Chondrocyte (in vitro differentiated cells): Measurements from ENCODE around the gene XXYLT1. TPM values are rescaled to one million over a fixed set of nuclear protein-coding genes. Genes with fewer than 3 reads are reported as not detected.

Experiments
- DNase-seq: peaks from one replicate; pipeline ENCODE4 v3.0.0; 2021; ENCODE audit warnings: mixed read lengths, low spot score
- H3K27ac Mint-ChIP-seq: one replicate; pipeline ENCODE4 v1.8.0; 2021; ENCODE audit warnings: mild to moderate bottlenecking, moderate library complexity, mixed read lengths; ENCODE audit not compliant: unreplicated experiment
- H3K27me3 Mint-ChIP-seq: 2 replicates; pipeline ENCODE4 v1.8.0; 2021; ENCODE audit warnings: low read depth, mixed read lengths
- H3K36me3 Mint-ChIP-seq: 2 replicates; pipeline ENCODE4 v1.8.0; 2021; ENCODE audit warnings: low read depth, mixed read lengths
- H3K4me1 Mint-ChIP-seq: 2 replicates; pipeline ENCODE4 v1.8.0; 2021; ENCODE audit warnings: low read depth, mild to moderate bottlenecking, mixed read lengths
- H3K4me3 Mint-ChIP-seq: one replicate; pipeline ENCODE4 v1.8.0; 2021; ENCODE audit warnings: mild to moderate bottlenecking, moderate library complexity, mixed read lengths; ENCODE audit not compliant: unreplicated experiment
- H3K9me3 Mint-ChIP-seq: 2 replicates; pipeline ENCODE4 v1.8.0; 2021; ENCODE audit warnings: low read depth, mixed read lengths
- CTCF ChIP-seq: fragments of 200-600 bp; sonication (generic); IDR thresholded peaks from 2 replicates; pipeline ENCODE4 v1.5.0; 2021; ENCODE audit warnings: antibody characterized with exemption, mild to moderate bottlenecking, moderate library complexity
- total RNA-seq: library from RNA; stranded (reverse); gene quantifications from 3 replicates; pipeline ENCODE4 v1.2.1, GENCODE V29; 2021

The XXYLT1 gene
- total RNA-seq, 1 donor from 2014 or later = 32.7 TPM

- TF ChIP-seq CTCF = peak; percentile 97
- peak overlapping the region; percentile 78 for H3K4me3 Mint-ChIP-seq
- H3K36me3 Mint-ChIP-seq = no peaks in the 10 kb centered on the region
- no peaks in the 10 kb centered on the region for H3K9me3 Mint-ChIP-seq
- H3K27ac Mint-ChIP-seq = peak overlapping the region; percentile 91
- no peak for DNase-seq
- no peaks in the 10 kb centered on the region for H3K27me3 Mint-ChIP-seq
- peaks cover 18% of the 10 kb centered on the region for H3K4me1 Mint-ChIP-seq
Observed at GRCh38 chr3:195271410-195272243, 668 bp upstream of the XXYLT1 start.

- no peaks in the 10 kb centered on the region for H3K27me3 Mint-ChIP-seq
- H3K4me1 Mint-ChIP-seq = peaks cover 18% of the 10 kb centered on the region
- H3K9me3 Mint-ChIP-seq = no peaks in the 10 kb centered on the region
- peak overlapping the region; percentile 84 for H3K4me3 Mint-ChIP-seq
- TF ChIP-seq CTCF = no peak
- DNase-seq = no peak
- no peaks in the 10 kb centered on the region for H3K36me3 Mint-ChIP-seq
- H3K27ac Mint-ChIP-seq = peak overlapping the region; percentile 74
Observed at GRCh38 chr3:195270079-195270816, 711 bp downstream of the XXYLT1 start.

GRCh38 chr3:195269375-195270078 lies 1.4 kb downstream of the XXYLT1 start:
- no peak for TF ChIP-seq CTCF
- DNase-seq = no peak
- no peaks in the 10 kb centered on the region for H3K36me3 Mint-ChIP-seq
- peak overlapping the region; percentile 74 for H3K27ac Mint-ChIP-seq
- no peaks in the 10 kb centered on the region for H3K9me3 Mint-ChIP-seq
- H3K4me3 Mint-ChIP-seq = peak overlapping the region; percentile 84
- no peaks in the 10 kb centered on the region for H3K27me3 Mint-ChIP-seq
- peaks cover 18% of the 10 kb centered on the region for H3K4me1 Mint-ChIP-seq

- H3K4me3 Mint-ChIP-seq = peak overlapping the region; percentile 10
- no peak for TF ChIP-seq CTCF
- H3K27me3 Mint-ChIP-seq = no peaks in the 10 kb centered on the region
- H3K9me3 Mint-ChIP-seq = no peaks in the 10 kb centered on the region
- H3K36me3 Mint-ChIP-seq = no peaks in the 10 kb centered on the region
- H3K27ac Mint-ChIP-seq = no peak overlapping the region
- peaks cover 18% of the 10 kb centered on the region for H3K4me1 Mint-ChIP-seq
- DNase-seq = no peak
Observed at GRCh38 chr3:195268576-195269309, 2.2 kb downstream of the XXYLT1 start.
